ENCODE measurements around the gene HERPUD1.
"Not testable (repeated sequence)": the region's sequence is repeated elsewhere in the genome, so short reads cannot be mapped to it uniquely, and the experiment has no call there.

Gene HERPUD1

GRCh38 chr16:56974549-56975300, 42.8 kb downstream of the HERPUD1 start:
- H3K27me3 Mint-ChIP-seq = no peaks in the 10 kb centered on the region
- ATAC-seq (no peak), DNase-seq (no peak)
- H3K4me3 Mint-ChIP-seq = no peak overlapping the region
- H3K27ac Mint-ChIP-seq = no peak overlapping the region
- peaks cover 79% of the 10 kb centered on the region for H3K4me1 Mint-ChIP-seq
- no peaks in the 10 kb centered on the region for H3K9me3 Mint-ChIP-seq

- no peak for DNase-seq
- H3K27ac Mint-ChIP-seq = no peak overlapping the region
- H3K9me3 Mint-ChIP-seq = no peaks in the 10 kb centered on the region
- H3K4me1 Mint-ChIP-seq = peaks cover 86% of the 10 kb centered on the region
- ATAC-seq = peak; percentile 19
- peak overlapping the region; percentile 1 to 16 for H3K4me3 Mint-ChIP-seq
- H3K27me3 Mint-ChIP-seq = no peaks in the 10 kb centered on the region
Observed at GRCh38 chr16:56975714-56976113, 43.8 kb downstream of the HERPUD1 start.

DNA sequence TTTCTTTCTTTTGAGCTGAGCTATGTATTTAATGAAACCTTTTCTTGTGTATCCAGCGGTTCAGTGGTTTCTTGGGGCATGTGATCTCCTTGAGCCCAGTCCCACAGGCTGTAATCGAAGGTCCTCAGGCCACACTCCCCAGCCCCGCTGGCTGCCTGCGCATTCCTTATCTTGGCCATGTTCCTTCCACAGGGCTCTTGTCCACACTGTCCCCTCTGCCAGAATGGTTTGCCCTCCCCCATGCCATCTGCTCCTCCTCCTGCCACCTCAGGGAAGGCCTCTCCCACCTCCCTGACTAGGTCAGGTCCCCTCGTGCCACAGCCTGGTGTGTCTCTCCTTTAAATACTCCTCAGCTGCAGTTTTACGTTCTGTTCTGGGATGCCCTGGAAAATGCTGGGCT, 45.3 kb downstream of the HERPUD1 start:
- Mint-ChIP-seq H3K4me1 (peaks cover 92% of the 10 kb centered on the region), H3K27ac (peak overlapping the region; percentile 49 to 89)
- DNase-seq = no peak

GRCh38 chr16:56977823-56978430, 46.0 kb downstream of the HERPUD1 start:
- no peaks in the 10 kb centered on the region for H3K9me3 Mint-ChIP-seq
- H3K4me1 Mint-ChIP-seq = peaks cover 93% of the 10 kb centered on the region
- ATAC-seq = no peak
- no peak overlapping the region for H3K4me3 Mint-ChIP-seq
- no peak for DNase-seq
- H3K27me3 Mint-ChIP-seq = no peaks in the 10 kb centered on the region
- H3K27ac Mint-ChIP-seq = peak overlapping the region in 1 of 2 donors; percentile 30

More for the DNA sequence above, 45.3 kb downstream of the HERPUD1 start:
- ATAC-seq = no peak
- Mint-ChIP-seq H3K9me3 (no peaks in the 10 kb centered on the region), H3K4me3 (peak overlapping the region in 1 of 2 donors; percentile 10), H3K27me3 (no peaks in the 10 kb centered on the region)

- DNase-seq (no peak), ATAC-seq (no peak)
- H3K27me3 Mint-ChIP-seq = no peaks in the 10 kb centered on the region
- peaks cover 93% of the 10 kb centered on the region for H3K4me1 Mint-ChIP-seq
- peak overlapping the region in 1 of 2 donors; percentile 89 for H3K27ac Mint-ChIP-seq
- no peaks in the 10 kb centered on the region for H3K9me3 Mint-ChIP-seq
- H3K4me3 Mint-ChIP-seq = peak overlapping the region; percentile 18 to 74
Observed at GRCh38 chr16:56980201-56980535, 48.2 kb downstream of the HERPUD1 start.

- H3K9me3 Mint-ChIP-seq = no peaks in the 10 kb centered on the region
- DNase-seq = no peak
- H3K27ac Mint-ChIP-seq = peak overlapping the region; percentile 88 to 89
- peak overlapping the region; percentile 72 to 74 for H3K4me3 Mint-ChIP-seq
- no peaks in the 10 kb centered on the region for H3K27me3 Mint-ChIP-seq
- ATAC-seq = peak; percentile 33
- H3K4me1 Mint-ChIP-seq = peaks cover 93% of the 10 kb centered on the region
Observed at GRCh38 chr16:56980792-56981724, 49.1 kb downstream of the HERPUD1 start.

DNA sequence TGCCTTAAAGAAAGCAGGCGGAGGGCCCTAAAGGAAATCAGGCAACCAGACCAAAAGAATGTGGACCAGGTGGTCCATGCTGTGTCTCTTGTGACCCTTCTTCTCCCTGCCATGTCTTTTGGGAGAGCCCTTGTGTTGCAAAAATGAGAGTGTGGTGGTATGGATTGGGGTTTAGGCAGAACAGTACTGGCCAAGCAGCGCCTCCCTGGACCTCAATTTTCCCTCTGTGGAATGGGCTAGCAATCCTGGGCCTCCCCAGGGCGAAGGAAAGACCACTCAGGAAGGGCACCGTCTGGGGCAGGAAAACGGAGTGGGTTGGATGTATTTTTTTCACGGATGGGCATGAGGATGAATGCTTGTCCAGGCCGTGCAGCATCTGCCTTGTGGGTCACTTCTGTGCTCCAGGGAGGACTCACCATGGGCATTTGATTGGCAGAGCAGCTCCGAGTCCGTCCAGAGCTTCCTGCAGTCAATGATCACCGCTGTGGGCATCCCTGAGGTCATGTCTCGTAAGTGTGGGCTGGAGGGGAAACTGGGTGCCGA, 49.9 kb downstream of the HERPUD1 start:
- Mint-ChIP-seq H3K9me3 (no peaks in the 10 kb centered on the region), H3K4me3 (peak overlapping the region in 1 of 2 donors; percentile 74), H3K27ac (peak overlapping the region in 1 of 2 donors; percentile 89), H3K27me3 (no peaks in the 10 kb centered on the region), H3K4me1 (peaks cover 93% of the 10 kb centered on the region)
- DNase-seq = no peak
- ATAC-seq = no peak

DNA sequence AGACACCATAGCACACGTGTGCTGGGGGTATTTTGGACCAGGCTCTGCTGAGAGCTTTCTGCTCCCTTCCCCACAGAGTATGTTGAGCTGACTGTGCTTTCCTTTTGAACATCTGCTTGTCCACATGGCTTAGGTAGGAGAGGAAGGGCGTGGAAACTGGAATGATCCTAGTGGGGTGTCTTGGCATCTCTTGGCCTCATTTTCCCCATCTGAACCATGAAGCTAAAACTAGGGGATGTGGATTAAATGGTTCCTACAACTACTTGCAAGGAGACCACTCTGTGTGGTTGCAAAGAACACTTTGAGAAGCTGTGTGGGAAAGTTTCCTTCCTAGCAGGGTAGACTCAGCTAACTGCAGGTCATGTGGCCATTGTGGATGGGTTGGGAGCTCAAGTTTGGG, 50.8 kb downstream of the HERPUD1 start:
- peak overlapping the region; percentile 9 to 17 for H3K4me3 Mint-ChIP-seq
- ATAC-seq = no peak
- peak overlapping the region; percentile 20 to 85 for H3K27ac Mint-ChIP-seq
- peaks cover 95% of the 10 kb centered on the region for H3K4me1 Mint-ChIP-seq
- no peaks in the 10 kb centered on the region for H3K9me3 Mint-ChIP-seq
- H3K27me3 Mint-ChIP-seq = no peaks in the 10 kb centered on the region
- DNase-seq = no peak

DNA sequence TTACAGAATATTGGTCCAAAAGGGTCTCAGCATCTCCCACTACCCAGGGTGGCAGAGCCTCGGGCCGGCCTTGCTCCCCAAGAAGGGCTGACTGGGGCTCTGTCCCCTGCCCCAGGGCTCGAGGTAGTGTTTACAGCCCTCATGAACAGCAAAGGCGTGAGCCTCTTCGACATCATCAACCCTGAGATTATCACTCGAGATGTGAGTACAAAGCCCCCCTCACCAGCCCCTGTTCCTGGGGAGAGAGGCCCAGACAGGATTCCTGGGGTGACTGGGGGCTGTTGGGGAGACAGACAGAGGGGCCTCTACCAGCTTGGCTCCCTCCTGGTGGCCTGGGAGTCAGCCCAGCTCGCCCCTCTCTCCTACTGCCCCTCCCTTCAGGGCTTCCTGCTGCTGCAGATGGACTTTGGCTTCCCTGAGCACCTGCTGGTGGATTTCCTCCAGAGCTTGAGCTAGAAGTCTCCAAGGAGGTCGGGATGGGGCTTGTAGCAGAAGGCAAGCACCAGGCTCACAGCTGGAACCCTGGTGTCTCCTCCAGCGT, 51.3 kb downstream of the HERPUD1 start:
- DNase-seq = no peak
- H3K9me3 Mint-ChIP-seq = no peaks in the 10 kb centered on the region
- no peak for ATAC-seq
- no peaks in the 10 kb centered on the region for H3K27me3 Mint-ChIP-seq
- peak overlapping the region; percentile 10 to 100 for H3K27ac Mint-ChIP-seq
- peak overlapping the region; percentile 9 to 57 for H3K4me3 Mint-ChIP-seq
- H3K4me1 Mint-ChIP-seq = peaks cover 96% of the 10 kb centered on the region

DNA sequence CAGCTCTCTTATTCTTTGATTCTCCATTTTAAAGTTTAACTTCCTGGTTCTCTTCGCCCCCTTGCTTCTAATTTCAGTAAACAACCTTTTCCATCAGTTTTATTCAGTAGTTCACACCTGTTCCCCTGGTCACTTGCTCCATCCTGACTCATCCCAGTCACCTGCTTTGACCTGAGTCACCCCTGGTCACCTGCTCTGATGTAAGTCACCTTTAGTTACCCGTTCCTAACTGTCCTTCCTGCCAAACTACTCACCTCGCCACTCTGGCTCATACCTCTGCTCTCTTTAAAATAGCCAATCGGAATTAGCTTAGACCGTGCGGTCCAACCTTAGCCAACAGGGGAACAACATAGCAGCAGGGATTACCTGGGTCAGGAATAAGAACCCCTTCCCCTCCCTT, 52.7 kb downstream of the HERPUD1 start:
- peaks cover 98% of the 10 kb centered on the region for H3K4me1 Mint-ChIP-seq
- no peaks in the 10 kb centered on the region for H3K9me3 Mint-ChIP-seq
- no peak for ATAC-seq
- peak in 1 of 2 donors; percentile 48 for DNase-seq
- peak overlapping the region; percentile 98 to 100 for H3K27ac Mint-ChIP-seq
- peak overlapping the region; percentile 97 to 99 for H3K4me3 Mint-ChIP-seq
- H3K27me3 Mint-ChIP-seq = no peaks in the 10 kb centered on the region

- no peak for DNase-seq
- Mint-ChIP-seq H3K4me1 (peaks cover 93% of the 10 kb centered on the region), H3K27ac (peak overlapping the region; percentile 98 to 100), H3K9me3 (no peaks in the 10 kb centered on the region), H3K27me3 (no peaks in the 10 kb centered on the region), H3K4me3 (peak overlapping the region; percentile 97 to 99)
- no peak for ATAC-seq
Observed at GRCh38 chr16:56985288-56985961, 53.5 kb downstream of the HERPUD1 start.

DNA sequence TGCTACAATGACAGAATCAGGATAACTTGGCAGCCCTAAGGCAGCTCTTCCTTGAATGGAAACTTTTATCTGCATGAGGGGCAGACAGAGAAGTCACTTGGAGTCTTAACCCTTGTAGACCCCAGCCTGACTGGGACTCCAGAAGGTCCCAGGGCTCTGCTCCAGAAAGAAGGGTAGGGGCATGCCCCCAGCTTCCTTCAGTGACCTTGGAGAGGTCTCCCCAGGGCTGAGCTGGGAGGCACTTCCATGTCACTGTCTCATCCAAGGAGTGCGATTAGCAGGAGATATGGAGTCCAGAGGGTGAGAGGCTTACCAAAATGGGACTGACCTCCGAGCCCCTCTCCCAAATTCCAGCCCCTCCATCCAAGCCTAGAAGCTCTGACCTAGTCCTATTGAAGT, 54.0 kb downstream of the HERPUD1 start:
- peak overlapping the region; percentile 97 to 99 for H3K4me3 Mint-ChIP-seq
- ATAC-seq = no peak
- no peaks in the 10 kb centered on the region for H3K9me3 Mint-ChIP-seq
- H3K27me3 Mint-ChIP-seq = no peaks in the 10 kb centered on the region
- peak overlapping the region; percentile 99 to 100 for H3K27ac Mint-ChIP-seq
- no peak for DNase-seq
- peaks cover 93% of the 10 kb centered on the region for H3K4me1 Mint-ChIP-seq

- H3K27me3 Mint-ChIP-seq = no peaks in the 10 kb centered on the region
Observed at GRCh38 chr16:56986361-56986760, 54.4 kb downstream of the HERPUD1 start.

DNA sequence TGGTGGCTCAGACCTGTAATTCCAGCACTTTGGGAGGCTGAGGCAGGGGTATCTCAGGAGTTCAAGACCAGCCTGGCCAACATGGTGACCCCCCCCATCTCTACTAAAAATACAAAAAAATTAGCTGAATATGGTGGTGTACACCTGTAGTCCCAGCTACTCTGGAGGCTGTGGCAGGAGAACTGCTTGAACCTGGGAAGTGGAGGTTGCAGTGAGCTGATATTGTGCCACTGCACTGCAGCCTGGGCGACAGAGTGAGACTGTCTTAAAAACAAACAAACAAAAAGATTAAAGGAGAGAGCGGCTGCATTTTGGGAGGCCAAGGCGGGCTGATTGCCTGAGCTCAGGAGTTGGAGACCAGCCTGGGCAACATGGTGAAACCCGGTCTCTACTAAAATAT, 55.0 kb downstream of the HERPUD1 start:
- not testable (repeated sequence) for H3K27me3 Mint-ChIP-seq, ATAC-seq, DNase-seq, H3K9me3 Mint-ChIP-seq
- H3K4me3 Mint-ChIP-seq = peak overlapping the region; percentile 97 to 99
- H3K27ac Mint-ChIP-seq = peak overlapping the region; percentile 99 to 100
- peaks cover 93% of the 10 kb centered on the region for H3K4me1 Mint-ChIP-seq

More at GRCh38 chr16:56986361-56986760, 54.4 kb downstream of the HERPUD1 start:
- Mint-ChIP-seq H3K9me3 (no peaks in the 10 kb centered on the region), H3K27ac (peak overlapping the region; percentile 99 to 100), H3K4me3 (peak overlapping the region; percentile 97 to 99), H3K4me1 (peaks cover 93% of the 10 kb centered on the region)
- ATAC-seq (no peak), DNase-seq (no peak)
